GM21447 (cell line): ENCODE results near the gene ESRRB.

ENCODE experiments used
- ATAC-seq: cut with Tn5 transposase; IDR thresholded peaks from one replicate; pipeline ENCODE4 v1.9.1; 2021; ENCODE audit not compliant: unreplicated experiment

The ESRRB gene

GRCh38 chr14:76405627-76406026 is 29.7 kb downstream of the ESRRB start:
- ATAC-seq = no peak

GRCh38 chr14:76407449-76408150 is 31.7 kb downstream of the ESRRB start:
- ATAC-seq = no peak

GRCh38 chr14:76408877-76409276 is 32.9 kb downstream of the ESRRB start:
- ATAC-seq = no peak

- no peak for ATAC-seq
Measured at GRCh38 chr14:76412501-76412900, 36.6 kb downstream of the ESRRB start.

- no peak for ATAC-seq
Measured at GRCh38 chr14:76413106-76413961, 37.4 kb downstream of the ESRRB start.

GRCh38 chr14:76413962-76414600 is 38.1 kb downstream of the ESRRB start:
- no peak for ATAC-seq

GRCh38 chr14:76419399-76419798 is 43.5 kb downstream of the ESRRB start:
- ATAC-seq = no peak

GRCh38 chr14:76420827-76421226 is 44.9 kb downstream of the ESRRB start:
- ATAC-seq = no peak

GRCh38 chr14:76421662-76422061 is 45.7 kb downstream of the ESRRB start:
- ATAC-seq = no peak

- no peak for ATAC-seq
Measured at GRCh38 chr14:76422662-76423061, 46.7 kb downstream of the ESRRB start.

GRCh38 chr14:76423534-76423933 is 47.6 kb downstream of the ESRRB start:
- no peak for ATAC-seq

- no peak for ATAC-seq
Measured at GRCh38 chr14:76424359-76424758, 48.4 kb downstream of the ESRRB start.

- no peak for ATAC-seq
Measured at GRCh38 chr14:76426161-76426696, 50.3 kb downstream of the ESRRB start.

- no peak for ATAC-seq
Measured at GRCh38 chr14:76428611-76429010, 52.7 kb downstream of the ESRRB start.

GRCh38 chr14:76430017-76430416 is 54.1 kb downstream of the ESRRB start:
- no peak for ATAC-seq

- ATAC-seq = no peak
Measured at GRCh38 chr14:76430475-76430980, 54.6 kb downstream of the ESRRB start.

- ATAC-seq = no peak
Measured at GRCh38 chr14:76431538-76431937, 55.6 kb downstream of the ESRRB start.

- no peak for ATAC-seq
Measured at GRCh38 chr14:76432827-76433752, 57.2 kb downstream of the ESRRB start.

- no peak for ATAC-seq
Measured at GRCh38 chr14:76434220-76434619, 58.3 kb downstream of the ESRRB start.

- no peak for ATAC-seq
Measured at GRCh38 chr14:76439237-76439775, 63.4 kb downstream of the ESRRB start.
